Ammon's horn (tissue), 1 donor: ENCODE results near the gene CENPM.
A peak's percentile ranks its signal among the peaks of the same experiment; 100 is the strongest.

Source experiments
- DNase-seq: peaks from one replicate; pipeline ENCODE4 v3.0.0-alpha.2; 2016; ENCODE audit warnings: low spot score

The CENPM gene

GRCh38 chr22:41946629-41947423, at the start of gene CENPM:
CENPM (minus strand) TSS chr22:41947152; CDS start chr22:41947076, 76 bp downstream.
- peak; percentile 95 for DNase-seq

GRCh38 chr22:41995211-41995610, 48.3 kb upstream of the CENPM start:
- no peak for DNase-seq

- DNase-seq: no peak
These were observed 45.5 kb upstream of the CENPM start for GRCh38 chr22:41992496-41992895.

- no peak for DNase-seq
These were observed 44.2 kb upstream of the CENPM start for GRCh38 chr22:41991111-41991510.

- DNase-seq: no peak
These were observed 42.3 kb upstream of the CENPM start for GRCh38 chr22:41989246-41989645.

- DNase-seq: no peak
These were observed 40.3 kb upstream of the CENPM start for GRCh38 chr22:41987276-41987675.

GRCh38 chr22:41983513-41984405, 36.8 kb upstream of the CENPM start:
- no peak for DNase-seq

GRCh38 chr22:41982865-41983264, 35.9 kb upstream of the CENPM start:
- no peak for DNase-seq

- DNase-seq: peak; percentile 58
These were observed 32.7 kb upstream of the CENPM start for GRCh38 chr22:41979423-41980250.

- DNase-seq: no peak
These were observed 31.8 kb upstream of the CENPM start for GRCh38 chr22:41978732-41979131.

GRCh38 chr22:41976961-41977566, 30.1 kb upstream of the CENPM start:
- DNase-seq: peak; percentile 51

- peak; percentile 72 for DNase-seq
These were observed 29.3 kb upstream of the CENPM start for GRCh38 chr22:41976070-41976901.

GRCh38 chr22:41975299-41976069, 28.5 kb upstream of the CENPM start:
- DNase-seq: no peak

- no peak for DNase-seq
These were observed 27.8 kb upstream of the CENPM start for GRCh38 chr22:41974691-41975290.

- DNase-seq: no peak
These were observed 24.5 kb upstream of the CENPM start for GRCh38 chr22:41971431-41971830.

- DNase-seq: no peak
These were observed 23.6 kb upstream of the CENPM start for GRCh38 chr22:41970601-41971000.

- no peak for DNase-seq
These were observed 22.2 kb upstream of the CENPM start, which contains the start of gene SEPTIN3 for GRCh38 chr22:41969110-41969646. SEPTIN3 (plus strand) TSS chr22:41969443; CDS start chr22:41971493, 2,050 bp downstream.

GRCh38 chr22:41968601-41969000, 21.6 kb upstream of the CENPM start:
- no peak for DNase-seq

GRCh38 chr22:41966607-41967240, 19.8 kb upstream of the CENPM start:
- peak; percentile 85 for DNase-seq
